RCC 7860 (cell line): ENCODE data around the gene LRBA.
"Not testable (repeated sequence)": the region's sequence is repeated elsewhere in the genome, so short reads cannot be mapped to it uniquely, and the experiment has no call there.

Source experiments
- DNase-seq: peaks from one replicate; pipeline ENCODE4 v3.0.0-alpha.2; 2015; ENCODE audit warnings: low spot score
- FAIRE-seq: peaks from 2 replicates; lab custom pipeline; 2012; peaks lifted over from hg19 to GRCh38; lab: Jason Lieb, UNC

LRBA gene, protein sequence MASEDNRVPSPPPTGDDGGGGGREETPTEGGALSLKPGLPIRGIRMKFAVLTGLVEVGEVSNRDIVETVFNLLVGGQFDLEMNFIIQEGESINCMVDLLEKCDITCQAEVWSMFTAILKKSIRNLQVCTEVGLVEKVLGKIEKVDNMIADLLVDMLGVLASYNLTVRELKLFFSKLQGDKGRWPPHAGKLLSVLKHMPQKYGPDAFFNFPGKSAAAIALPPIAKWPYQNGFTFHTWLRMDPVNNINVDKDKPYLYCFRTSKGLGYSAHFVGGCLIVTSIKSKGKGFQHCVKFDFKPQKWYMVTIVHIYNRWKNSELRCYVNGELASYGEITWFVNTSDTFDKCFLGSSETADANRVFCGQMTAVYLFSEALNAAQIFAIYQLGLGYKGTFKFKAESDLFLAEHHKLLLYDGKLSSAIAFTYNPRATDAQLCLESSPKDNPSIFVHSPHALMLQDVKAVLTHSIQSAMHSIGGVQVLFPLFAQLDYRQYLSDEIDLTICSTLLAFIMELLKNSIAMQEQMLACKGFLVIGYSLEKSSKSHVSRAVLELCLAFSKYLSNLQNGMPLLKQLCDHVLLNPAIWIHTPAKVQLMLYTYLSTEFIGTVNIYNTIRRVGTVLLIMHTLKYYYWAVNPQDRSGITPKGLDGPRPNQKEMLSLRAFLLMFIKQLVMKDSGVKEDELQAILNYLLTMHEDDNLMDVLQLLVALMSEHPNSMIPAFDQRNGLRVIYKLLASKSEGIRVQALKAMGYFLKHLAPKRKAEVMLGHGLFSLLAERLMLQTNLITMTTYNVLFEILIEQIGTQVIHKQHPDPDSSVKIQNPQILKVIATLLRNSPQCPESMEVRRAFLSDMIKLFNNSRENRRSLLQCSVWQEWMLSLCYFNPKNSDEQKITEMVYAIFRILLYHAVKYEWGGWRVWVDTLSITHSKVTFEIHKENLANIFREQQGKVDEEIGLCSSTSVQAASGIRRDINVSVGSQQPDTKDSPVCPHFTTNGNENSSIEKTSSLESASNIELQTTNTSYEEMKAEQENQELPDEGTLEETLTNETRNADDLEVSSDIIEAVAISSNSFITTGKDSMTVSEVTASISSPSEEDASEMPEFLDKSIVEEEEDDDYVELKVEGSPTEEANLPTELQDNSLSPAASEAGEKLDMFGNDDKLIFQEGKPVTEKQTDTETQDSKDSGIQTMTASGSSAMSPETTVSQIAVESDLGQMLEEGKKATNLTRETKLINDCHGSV (N-terminal part only)

DNA sequence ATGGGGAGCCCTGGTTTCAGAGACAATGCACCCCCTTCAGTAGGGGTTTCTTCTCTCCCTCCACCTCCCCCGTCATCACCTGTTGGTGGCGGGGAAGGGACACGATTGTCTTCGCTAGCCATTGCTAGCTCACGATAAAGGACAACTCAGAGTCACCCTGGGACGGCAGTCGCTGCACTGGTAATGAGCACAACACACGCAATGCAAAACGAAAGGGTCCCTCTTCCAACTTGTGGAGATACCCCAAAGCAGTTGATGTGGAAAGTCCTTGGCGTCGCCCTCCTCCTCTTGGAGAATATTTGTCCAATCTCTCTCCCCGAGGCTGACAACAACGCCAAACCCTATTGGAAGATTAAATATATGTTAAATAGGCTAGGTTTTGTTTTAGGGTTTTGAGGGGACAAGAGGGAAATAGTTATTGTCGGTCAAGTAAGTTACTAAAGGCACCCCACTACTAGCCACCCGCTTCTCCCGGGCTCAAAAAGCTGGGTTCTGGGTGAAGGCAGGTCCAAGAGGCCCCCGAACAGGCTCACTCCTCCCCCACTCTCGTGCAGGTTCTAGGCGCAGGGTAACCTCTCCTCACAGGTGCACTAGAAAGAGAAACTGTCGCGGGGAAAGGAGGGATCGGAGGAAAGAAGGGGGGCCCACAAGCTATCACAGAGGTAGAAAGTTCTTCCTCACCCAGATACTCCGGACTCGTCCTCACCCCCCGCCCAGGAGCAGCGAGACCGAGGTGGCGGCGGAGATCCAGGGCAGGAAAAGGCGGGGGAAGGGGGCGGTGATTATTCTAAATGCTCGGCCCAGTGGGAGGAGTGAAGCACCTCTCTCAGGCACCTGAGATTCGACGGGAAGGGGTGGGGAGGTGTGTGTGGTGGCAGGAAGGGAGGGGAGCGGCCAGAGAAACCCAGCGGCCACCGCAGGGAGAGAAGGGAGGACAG, at the start of gene LRBA:
Gene LRBA (minus strand): TSS at position 764 of the 938 bp plus-strand sequence. CDS start 642 bp downstream, at position 122.
- DNase-seq (peak; percentile 34), FAIRE-seq (no peak)

DNA sequence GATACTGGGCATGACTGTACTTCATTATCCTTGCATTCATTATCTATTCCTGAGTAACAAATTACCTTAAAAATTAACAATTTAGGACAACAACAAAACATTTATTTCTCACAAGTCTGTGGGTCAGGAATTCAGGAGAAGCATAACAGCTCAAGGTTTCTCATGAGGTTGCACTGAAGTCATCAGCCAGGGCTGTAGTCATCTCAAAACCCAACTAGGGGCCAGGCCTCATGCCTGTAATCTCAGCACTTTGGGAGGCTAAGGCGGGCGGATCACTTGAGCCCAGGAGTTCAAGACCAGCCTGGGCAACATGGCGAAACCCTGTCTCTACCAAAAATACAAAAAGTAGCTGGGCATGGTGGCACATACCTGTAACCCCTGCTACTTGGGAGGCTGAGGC, 48.1 kb upstream of the LRBA start:
- FAIRE-seq, DNase-seq: not testable (repeated sequence)

DNA sequence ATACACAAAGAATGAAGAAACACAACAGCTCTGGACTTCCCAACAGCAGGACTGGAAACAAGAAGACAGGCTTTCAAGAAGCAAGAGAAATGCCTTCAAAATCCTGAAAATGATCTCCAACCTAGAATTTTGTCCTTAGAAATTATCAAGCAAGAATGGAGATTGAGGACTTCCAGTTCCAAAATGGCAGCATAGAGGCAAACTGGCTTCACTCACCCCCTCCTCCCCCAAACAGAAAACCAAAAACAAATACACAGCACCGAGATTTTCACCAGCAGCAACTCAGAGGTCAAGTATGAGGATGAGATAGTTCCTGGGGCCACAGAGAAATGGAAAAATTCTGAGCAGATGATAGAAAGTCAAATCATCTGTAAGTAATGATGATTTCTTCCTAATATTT, 40.5 kb upstream of the LRBA start:
- FAIRE-seq (no peak), DNase-seq (no peak)

DNA sequence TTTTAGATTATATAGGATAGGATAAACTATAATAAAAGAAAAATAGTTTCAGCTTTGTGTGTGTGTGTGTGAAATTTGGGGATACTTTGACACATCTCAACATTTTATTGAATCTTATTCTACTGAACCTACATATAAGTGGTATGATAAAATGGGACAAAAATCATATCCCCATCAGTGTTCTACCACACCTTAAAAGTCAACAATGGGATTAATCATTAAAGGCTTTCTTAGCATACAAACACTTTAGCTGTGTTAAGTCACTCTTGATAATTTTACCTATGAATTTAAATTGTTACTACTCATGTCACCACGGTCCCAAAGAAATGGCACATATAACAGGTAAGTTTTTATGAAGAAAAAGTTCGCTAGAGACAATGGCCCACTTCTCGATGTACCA, 37.7 kb upstream of the LRBA start:
- FAIRE-seq (no peak), DNase-seq (no peak)

DNA sequence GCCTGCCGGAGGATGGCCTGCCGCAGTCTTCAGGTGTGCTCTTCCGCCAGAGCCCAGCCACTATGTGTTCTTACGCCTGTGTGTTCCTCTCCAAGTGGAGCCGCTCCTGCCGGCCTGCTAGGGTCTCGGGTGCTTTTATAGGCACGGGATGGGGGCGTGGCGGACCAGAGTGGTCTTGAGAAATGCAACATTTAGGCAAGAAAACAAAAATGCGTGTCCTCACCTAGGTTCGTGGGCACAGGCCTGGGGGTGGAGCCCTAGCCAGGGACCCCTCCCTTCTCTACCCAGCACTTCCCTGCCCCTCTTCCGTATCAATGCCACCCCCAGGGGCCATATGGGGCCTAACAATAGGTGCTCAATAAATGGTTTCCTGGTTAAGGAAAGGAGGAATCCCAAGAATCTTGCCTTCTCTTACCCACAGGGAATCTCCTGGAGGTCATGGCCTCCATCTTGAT, 34.4 kb upstream of the LRBA start:
- DNase-seq: no peak
- no peak for FAIRE-seq

DNA sequence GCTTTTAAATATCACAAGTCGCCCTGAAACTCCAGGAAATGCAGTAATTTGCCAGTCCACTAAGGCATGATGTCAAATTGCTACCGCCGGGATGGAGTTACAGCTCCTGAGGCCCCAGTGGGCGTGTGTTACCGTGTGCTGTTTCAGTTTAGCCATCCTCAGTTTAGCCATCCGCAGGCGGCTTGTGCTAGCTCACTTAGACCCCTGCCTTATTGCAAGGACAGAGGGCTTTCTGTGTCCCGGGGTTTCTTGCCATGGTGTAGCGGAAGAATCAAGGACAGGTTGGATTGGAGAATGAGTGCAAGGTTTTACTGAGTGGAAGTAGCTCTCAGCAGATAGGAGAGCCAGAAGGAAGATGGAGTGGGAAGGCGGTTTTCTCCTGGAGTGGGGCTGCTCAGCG, 33.8 kb upstream of the LRBA start:
- no peak for FAIRE-seq
- DNase-seq: no peak

DNA sequence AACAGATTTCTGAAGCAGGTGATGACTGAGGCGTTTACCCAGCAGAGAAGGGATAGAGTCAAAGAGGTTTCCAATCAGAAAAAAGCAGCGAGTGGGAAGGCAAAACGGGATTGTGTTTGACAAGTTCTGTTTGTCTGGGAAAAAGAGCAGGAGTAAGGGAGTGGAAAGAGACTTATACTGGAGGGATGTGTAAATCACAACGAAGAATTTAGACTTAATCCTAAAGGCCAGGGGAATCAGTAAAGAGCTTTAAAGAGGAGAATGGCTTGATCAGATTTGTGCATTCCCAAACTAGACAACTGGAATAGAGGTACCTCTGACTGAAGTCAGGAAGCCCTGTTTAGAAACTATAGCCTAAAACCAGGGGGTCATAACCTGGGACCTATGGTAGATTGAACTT, 31.5 kb upstream of the LRBA start:
- DNase-seq: no peak
- FAIRE-seq: no peak

DNA sequence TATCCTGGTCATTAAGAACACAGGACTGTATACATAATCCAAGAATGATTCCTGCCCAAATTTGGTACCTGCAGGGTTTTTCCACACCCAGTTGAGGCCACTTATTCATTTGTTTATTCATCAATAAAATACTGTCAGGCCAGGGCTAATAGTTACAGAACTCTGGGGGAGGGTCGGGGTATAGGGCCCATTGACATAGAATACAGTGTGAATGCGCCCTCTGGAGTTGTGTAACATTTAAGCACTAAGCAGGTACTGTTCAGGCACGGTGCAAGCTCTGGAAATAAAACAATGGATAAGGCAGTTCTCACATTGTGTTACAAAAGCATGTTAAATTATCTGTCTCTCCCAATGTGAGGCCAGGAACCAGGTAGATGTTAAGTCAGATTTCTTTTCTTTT, 30.8 kb upstream of the LRBA start:
- no peak for DNase-seq
- no peak for FAIRE-seq

DNA sequence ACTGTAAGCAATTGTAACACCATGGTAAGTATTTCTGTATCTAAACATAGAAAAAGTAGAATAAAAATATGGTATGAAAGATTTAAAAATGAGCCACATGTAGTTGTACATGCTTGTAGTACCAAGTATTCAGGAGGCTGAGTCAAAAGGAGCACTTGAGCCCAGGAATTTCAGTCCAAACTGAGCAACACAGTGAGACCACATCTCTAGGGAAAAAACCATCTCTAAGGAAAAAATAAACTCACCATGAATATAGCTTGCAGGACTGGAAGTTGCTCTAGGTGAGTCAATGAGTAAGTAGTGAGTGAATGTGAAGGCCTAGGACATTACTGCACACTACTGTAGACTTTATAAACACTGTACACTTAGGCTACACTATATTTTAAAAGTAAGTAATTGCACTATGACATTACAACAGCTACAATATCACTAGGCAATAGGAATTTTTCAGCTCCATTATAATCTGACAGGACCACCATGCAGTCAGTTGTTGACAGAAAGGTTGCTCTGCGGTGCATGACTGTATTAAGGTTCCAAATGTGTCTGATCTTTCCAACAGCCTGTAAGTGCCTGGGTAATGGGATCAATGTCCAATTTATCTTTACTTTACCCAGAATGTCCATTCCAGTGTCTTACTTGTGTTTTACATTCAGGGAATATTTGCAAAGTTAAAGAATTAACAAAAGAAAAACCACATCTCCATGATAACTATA, 28.9 kb upstream of the LRBA start:
- no peak for DNase-seq
- FAIRE-seq: no peak

DNA sequence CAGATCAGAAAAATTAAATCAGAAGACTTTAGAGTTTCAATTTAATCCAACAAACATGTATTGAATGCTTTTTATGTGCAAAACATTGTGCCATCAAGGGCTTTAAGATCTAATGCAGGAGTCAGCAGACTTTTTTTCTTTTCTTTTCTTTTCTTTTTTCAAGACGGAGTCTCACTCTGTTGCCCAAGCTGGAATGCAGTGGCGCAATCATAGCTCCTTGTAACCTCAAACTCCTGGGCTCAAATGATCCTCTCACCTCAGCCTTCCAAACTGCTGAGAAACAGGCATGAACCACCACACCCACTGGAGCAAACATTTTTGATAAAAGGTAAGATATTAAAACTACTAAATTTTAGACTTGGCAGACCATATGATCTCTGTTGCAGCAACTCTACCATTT, 24.6 kb upstream of the LRBA start:
- FAIRE-seq: no peak
- DNase-seq: no peak

DNA sequence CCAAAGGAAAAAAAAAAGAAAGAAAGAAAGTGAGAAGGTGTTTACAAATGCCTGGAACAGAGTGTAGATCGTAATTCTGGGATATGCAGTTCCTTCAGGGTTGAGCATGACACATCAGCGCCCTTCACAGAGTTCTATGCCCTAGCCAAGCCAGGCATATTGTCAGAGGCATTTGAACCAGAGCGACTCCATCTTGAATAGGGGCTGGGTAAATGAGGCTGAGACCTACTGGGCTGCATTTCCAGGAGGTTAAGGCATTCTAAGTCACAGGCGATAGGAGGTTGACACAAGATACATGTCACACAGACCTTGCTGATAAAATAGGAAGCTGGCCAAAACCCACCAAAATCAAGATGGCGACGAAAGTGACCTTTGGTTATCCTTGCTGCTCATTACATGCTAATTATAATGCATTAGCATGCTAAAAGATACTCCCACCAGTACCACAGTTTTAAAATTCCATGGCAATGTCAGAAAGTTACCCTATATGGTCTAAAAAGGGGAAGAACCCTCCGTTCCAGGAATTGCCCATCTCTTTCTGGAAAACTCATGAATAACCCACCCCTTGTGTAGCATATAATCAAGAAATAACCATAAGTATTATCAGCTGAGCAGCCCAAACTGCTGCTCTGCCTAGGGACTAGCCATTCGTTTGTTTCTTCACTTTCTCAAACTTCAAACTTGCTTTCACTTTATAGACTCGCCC, 23.5 kb upstream of the LRBA start:
- FAIRE-seq (no peak), DNase-seq (no peak)

DNA sequence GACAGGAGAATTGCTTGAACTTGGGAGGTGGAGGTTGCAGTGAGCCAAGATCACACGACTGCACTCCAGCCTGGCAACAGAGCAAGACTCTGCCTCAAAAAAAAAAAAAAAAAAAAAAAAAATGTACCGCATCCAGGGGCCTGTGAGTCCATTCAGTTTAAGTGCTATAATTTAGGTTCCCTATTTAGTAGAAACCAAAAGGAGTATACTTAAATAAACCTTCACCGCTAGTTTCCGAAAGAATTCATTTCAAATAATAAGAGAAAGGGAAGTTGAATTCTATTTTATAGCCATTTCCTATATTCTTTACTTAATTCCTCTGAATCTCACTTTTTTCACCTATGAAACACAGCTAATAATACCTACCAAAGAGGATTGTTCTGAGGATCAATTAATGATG, 20.8 kb upstream of the LRBA start:
- FAIRE-seq: no peak

DNA sequence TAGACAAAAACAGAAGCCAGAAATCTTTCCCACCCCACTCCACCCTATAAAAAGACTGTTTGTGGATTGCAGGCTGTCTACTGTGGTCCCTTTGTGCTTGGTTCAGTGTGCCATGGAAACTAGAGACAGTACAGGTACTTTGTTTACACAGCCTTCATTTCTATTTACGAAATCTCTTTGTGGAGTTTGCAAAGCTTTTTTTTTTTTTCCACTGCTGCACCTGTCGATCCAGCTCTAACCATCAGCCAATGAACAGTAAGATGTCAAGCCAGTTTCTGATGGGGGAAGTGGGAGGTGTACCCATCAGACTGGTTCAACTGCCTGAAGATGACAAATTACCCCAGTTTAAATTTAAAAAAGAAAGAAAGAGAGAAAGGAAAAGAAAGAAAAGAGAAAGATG, 20.2 kb upstream of the LRBA start:
- no peak for DNase-seq
- FAIRE-seq: no peak

More for the DNA sequence above, 20.8 kb upstream of the LRBA start:
- no peak for DNase-seq

DNA sequence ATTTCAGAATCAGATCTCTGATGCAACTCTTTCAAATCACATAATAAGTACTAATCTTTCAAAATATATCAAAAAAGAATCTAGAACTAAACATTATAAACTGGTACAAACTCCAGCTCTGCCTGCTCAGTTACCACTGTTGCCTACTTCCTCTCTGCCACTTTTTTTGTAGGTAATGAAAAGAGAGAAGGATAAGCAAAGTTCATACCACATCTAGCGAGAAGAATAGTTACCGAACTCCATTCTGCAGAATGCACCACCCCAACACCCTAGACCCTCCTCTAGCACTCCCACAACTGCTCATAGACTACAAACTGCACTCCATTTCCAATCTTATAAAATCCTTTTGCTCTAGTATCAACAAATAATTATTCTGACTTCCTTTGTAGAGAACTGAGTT, 19.7 kb upstream of the LRBA start:
- FAIRE-seq: no peak
- DNase-seq: no peak

DNA sequence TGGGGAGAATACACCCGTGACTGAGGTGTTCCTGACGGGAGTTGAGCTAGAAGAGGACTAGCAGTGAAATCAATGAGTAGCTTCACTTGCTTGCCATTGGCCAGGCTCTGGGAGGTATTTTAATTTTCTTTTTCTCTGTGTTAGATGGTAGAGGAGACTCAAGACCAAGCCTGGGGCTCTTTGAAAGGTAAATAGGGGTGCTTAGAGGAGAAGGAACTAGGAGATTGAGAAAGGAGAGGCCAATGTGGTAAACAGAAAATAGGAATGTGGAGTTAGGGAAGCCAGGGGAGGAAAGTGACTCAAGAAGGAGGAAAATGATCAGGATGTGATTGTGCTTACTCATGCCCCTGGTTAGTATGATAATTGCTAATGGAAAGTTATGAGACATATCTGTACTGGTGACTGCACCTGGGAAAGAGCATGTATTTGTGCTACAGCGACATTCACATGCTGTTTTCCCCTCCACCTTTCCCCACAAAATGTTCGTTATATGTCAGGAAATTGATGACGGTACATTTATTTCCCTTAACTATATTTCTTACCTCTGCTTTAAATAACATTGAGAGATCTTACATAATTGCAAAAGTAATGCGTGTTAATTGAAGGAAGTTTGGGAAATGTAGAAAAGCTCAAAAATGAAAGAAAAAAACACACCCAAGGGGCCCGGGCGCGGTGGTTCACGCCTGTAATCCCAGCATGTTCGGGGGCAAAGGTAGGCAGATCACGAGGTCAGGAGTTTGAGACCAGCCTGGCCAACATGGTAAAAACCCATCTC, 16.9 kb upstream of the LRBA start:
- FAIRE-seq: no peak
- DNase-seq: peak; percentile 62

DNA sequence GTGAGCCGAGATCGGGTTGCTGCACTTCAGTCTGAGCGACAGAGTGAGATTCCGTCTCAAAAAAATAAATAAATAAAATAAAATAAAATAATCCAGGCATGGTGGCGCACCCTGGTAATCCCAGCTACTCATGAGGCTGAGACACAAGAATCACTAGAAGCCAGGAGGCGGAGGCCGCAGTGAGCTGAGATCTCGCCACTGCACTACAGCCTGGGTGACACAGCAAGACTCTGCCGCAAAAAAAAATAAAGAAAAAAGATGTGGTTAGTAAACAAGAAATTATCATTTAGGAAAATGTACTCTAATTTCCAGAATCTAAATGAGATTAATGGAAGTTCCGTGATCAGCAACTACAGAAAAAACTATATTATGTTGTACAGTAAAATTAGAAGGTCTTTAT, 14.5 kb upstream of the LRBA start:
- FAIRE-seq: no peak

DNA sequence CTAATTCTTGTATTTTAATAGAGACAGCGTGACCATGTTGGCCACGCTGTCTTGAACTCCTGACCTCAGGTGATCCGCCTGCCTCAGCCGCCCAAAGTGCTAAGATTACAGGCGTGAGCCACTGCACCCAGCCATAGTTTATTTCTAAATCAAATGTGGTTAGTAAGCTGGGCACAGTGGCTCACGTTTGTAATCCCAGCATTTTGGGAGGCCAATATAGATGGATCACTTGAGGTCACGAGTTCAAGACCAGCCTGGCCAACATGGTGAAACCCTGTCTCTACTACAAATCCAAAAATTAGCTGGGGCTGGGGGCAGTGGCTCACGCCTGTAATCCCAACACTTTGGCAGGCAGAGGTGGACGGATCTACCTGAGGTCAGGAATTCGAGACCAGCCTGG, 13.9 kb upstream of the LRBA start:
- not testable (repeated sequence) for DNase-seq, FAIRE-seq

More for the DNA sequence above, 14.5 kb upstream of the LRBA start:
- DNase-seq: no peak

DNA sequence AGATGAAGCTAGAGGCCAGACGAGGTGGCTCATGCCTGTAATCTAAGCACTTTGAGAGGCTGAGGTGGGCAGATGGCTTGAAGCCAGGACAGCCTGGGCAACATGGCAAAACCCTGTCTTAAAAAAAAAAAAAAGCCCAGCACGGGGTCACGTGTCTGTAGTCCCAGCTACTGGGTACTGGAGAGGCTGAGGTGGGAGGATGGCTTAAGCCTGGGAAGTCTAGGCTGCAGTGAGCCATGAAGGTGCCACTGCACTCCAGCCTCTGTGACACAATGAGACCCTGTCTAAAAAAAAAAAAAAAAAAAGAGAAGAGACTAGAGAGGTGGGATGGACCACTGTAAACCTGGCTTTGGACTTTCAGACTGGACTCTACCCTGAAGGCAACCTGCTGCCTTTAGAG, 10.7 kb upstream of the LRBA start:
- DNase-seq (no peak), FAIRE-seq (no peak)
